NCI-H146 (cell line): ENCODE data around the gene ALOX5.

Experiments
- DNase-seq: peaks from one replicate; lab custom pipeline; 2025; lab: John Stamatoyannopoulos, UW

The ALOX5 gene

GRCh38 chr10:45443101-45444009 lies 69.3 kb downstream of the ALOX5 start:
- no peak for DNase-seq

GRCh38 chr10:45444022-45444421 lies 70.0 kb downstream of the ALOX5 start:
- DNase-seq: no peak

GRCh38 chr10:45444976-45445898 lies 71.2 kb downstream of the ALOX5 start:
- no peak for DNase-seq

GRCh38 chr10:45446858-45447257 lies 72.8 kb downstream of the ALOX5 start:
- no peak for DNase-seq

GRCh38 chr10:45447416-45447815 lies 73.4 kb downstream of the ALOX5 start:
- DNase-seq: no peak

GRCh38 chr10:45450866-45451265 lies 76.8 kb downstream of the ALOX5 start:
- no peak for DNase-seq

- no peak for DNase-seq
Measured at GRCh38 chr10:45451407-45451806, 77.4 kb downstream of the ALOX5 start.

- no peak for DNase-seq
Measured at GRCh38 chr10:45452268-45452667, 78.3 kb downstream of the ALOX5 start.

GRCh38 chr10:45452743-45453452 lies 78.9 kb downstream of the ALOX5 start:
- no peak for DNase-seq

GRCh38 chr10:45453639-45454255 lies 79.7 kb downstream of the ALOX5 start:
- no peak for DNase-seq

- DNase-seq: no peak
Measured at GRCh38 chr10:45454262-45454661, 80.2 kb downstream of the ALOX5 start.

GRCh38 chr10:45454859-45455258 lies 80.8 kb downstream of the ALOX5 start:
- no peak for DNase-seq

- DNase-seq: no peak
Measured at GRCh38 chr10:45456233-45456632, 82.2 kb downstream of the ALOX5 start.

- DNase-seq: no peak
Measured at GRCh38 chr10:45456822-45457221, 82.8 kb downstream of the ALOX5 start.

- no peak for DNase-seq
Measured at GRCh38 chr10:45457487-45457886, 83.5 kb downstream of the ALOX5 start.

- no peak for DNase-seq
Measured at GRCh38 chr10:45460235-45460878, 86.3 kb downstream of the ALOX5 start.

GRCh38 chr10:45461034-45461433 lies 87.0 kb downstream of the ALOX5 start:
- DNase-seq: no peak

GRCh38 chr10:45463244-45464116 lies 89.5 kb downstream of the ALOX5 start:
- DNase-seq: no peak

GRCh38 chr10:45464958-45465567 lies 91.0 kb downstream of the ALOX5 start:
- peak; percentile 33 for DNase-seq

GRCh38 chr10:45466784-45467183 lies 92.8 kb downstream of the ALOX5 start:
- no peak for DNase-seq
